HEK293 (cell line): ENCODE measurements around the gene MYO5B.

Source experiments
- ZBTB7A ChIP-seq: fragments of 450-650 bp; formaldehyde crosslinking; IDR thresholded peaks from 2 replicates; pipeline ENCODE4 v1.5.1; 2016; ENCODE audit warnings: low read depth, missing biosample characterization, missing genetic modification characterization
- ZNF626 ChIP-seq: fragments of 450-650 bp; sonication (Bioruptor Pico); formaldehyde crosslinking; IDR thresholded peaks from 2 replicates; pipeline ENCODE4 v1.5.1; 2018; ENCODE audit warnings: missing biosample characterization, missing genetic modification characterization, inconsistent platforms
- ZNF639 ChIP-seq: fragments of 450-650 bp; formaldehyde crosslinking; IDR thresholded peaks from 2 replicates; pipeline ENCODE4 v1.5.1; 2016; ENCODE audit warnings: missing biosample characterization, missing genetic modification characterization
- ZNF670 ChIP-seq: fragments of 450-650 bp; formaldehyde crosslinking; IDR thresholded peaks from 2 replicates; pipeline ENCODE4 v1.5.1; 2016; ENCODE audit warnings: missing biosample characterization, missing genetic modification characterization, low read depth
- TF ChIP-seq, protein P1 (sequence below): fragments of 450-650 bp; formaldehyde crosslinking; IDR thresholded peaks from 2 replicates; pipeline ENCODE4 v1.5.1; 2016; ENCODE audit warnings: missing biosample characterization, missing genetic modification characterization
- TF ChIP-seq, protein P2 (sequence below): fragments of 450-650 bp; formaldehyde crosslinking; IDR thresholded peaks from 2 replicates; pipeline ENCODE4 v1.5.1; 2016; ENCODE audit warnings: missing biosample characterization, missing genetic modification characterization
- TF ChIP-seq, protein P3 (sequence below): fragments of 450-650 bp; formaldehyde crosslinking; IDR thresholded peaks from 2 replicates; pipeline ENCODE4 v1.5.1; 2016; ENCODE audit warnings: missing biosample characterization, missing genetic modification characterization

DNA sequence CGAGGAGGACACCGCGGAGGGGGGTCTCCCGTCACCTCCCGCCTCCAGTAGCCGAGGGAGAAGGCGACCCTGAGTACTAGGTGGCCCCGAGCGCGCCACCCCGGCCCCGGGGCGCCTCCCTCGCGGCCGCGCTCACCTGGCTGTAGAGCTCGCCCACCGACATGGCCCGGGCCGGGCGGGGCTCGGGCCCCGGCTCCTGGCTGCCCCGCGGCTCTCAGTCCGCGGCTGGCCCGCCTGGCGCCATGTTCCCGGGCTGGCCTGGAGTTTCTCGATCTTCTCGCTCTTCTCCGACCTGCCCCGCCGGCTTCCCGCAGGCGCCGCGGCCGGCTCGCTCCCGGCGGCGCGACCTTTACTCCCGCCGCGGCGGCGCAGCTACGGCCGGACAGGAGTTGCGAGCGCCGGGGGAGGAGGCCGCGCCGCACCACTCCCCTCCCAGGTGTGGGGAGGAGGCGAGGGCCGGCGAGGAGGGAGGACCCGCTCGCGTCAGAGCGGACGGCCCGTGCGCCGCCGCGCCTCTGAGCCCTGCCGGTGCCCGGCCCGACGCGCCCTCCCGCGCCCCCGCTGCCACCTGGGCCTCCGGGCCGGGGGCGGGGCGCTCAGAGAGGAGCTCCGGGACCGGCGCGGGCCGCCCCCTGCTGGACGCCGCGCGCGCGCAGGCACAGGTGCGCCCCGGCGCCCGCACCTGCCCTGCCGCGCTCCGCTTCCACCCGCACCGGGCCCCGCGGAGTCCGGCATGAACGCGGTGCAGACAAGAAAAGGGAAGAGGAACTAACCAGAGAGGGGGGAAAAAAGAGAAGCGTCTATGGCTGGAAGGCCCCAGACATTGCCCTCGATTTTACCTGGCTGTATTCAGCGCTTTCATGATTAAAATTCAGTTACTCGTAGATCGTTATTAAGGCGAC lies at the start of gene MYO5B:
- TF ChIP-seq ZNF639 (tag by site-specific recombination), result no peak
- TF ChIP-seq, protein P1, sequence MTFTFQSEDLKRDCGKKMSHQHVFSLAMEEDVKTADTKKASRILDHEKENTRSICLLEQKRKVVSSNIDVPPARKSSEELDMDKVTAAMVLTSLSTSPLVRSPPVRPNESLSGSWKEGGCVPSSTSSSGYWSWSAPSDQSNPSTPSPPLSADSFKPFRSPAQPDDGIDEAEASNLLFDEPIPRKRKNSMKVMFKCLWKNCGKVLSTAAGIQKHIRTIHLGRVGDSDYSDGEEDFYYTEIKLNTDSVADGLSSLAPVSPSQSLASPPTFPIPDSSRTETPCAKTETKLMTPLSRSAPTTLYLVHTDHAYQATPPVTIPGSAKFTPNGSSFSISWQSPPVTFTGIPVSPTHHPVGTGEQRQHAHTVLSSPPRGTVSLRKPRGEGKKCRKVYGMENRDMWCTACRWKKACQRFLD (tag by site-specific recombination), result no peak
- TF ChIP-seq, protein P2, sequence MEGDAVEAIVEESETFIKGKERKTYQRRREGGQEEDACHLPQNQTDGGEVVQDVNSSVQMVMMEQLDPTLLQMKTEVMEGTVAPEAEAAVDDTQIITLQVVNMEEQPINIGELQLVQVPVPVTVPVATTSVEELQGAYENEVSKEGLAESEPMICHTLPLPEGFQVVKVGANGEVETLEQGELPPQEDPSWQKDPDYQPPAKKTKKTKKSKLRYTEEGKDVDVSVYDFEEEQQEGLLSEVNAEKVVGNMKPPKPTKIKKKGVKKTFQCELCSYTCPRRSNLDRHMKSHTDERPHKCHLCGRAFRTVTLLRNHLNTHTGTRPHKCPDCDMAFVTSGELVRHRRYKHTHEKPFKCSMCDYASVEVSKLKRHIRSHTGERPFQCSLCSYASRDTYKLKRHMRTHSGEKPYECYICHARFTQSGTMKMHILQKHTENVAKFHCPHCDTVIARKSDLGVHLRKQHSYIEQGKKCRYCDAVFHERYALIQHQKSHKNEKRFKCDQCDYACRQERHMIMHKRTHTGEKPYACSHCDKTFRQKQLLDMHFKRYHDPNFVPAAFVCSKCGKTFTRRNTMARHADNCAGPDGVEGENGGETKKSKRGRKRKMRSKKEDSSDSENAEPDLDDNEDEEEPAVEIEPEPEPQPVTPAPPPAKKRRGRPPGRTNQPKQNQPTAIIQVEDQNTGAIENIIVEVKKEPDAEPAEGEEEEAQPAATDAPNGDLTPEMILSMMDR, result no peak
- no peak for TF ChIP-seq ZBTB7A
- TF ChIP-seq, protein P3, sequence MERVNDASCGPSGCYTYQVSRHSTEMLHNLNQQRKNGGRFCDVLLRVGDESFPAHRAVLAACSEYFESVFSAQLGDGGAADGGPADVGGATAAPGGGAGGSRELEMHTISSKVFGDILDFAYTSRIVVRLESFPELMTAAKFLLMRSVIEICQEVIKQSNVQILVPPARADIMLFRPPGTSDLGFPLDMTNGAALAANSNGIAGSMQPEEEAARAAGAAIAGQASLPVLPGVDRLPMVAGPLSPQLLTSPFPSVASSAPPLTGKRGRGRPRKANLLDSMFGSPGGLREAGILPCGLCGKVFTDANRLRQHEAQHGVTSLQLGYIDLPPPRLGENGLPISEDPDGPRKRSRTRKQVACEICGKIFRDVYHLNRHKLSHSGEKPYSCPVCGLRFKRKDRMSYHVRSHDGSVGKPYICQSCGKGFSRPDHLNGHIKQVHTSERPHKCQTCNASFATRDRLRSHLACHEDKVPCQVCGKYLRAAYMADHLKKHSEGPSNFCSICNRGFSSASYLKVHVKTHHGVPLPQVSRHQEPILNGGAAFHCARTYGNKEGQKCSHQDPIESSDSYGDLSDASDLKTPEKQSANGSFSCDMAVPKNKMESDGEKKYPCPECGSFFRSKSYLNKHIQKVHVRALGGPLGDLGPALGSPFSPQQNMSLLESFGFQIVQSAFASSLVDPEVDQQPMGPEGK (tag by site-specific recombination), result no peak
- no peak for TF ChIP-seq ZNF670
- TF ChIP-seq ZNF626 (tag by site-specific recombination), result no peak
